ENCODE data around the gene EPB41L4A. TPM values are rescaled to one million over a fixed set of nuclear protein-coding genes. Genes with fewer than 3 reads are reported as not detected.

Gene EPB41L4A
- total RNA-seq, 1 donor from 2014 or later = 27.5 TPM

DNA sequence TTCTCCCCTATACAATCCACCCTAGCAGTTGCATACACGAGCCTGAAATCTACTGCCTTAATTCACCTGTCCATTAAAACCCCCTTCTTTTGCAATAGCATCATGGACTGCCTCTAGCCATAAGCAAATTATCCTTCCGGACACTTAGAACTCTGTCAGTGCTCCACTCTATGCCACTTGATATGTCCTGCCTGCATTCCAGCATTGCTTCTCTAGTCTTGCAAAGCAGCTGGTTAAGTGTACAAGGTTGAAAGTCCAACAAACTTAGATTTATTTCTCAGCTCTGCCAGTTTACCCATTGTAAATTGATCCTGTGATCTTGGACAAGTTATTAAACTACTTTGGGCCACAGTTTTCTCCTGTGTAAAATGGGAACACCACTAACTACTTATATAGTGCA is 197.9 kb downstream of the EPB41L4A start:
- no peak for DNase-seq (ENCODE audit: extremely low spot score in 2 of 2)
- no peaks in the 10 kb centered on the region for H3K4me1 ChIP-seq
- H3K27me3 ChIP-seq = no peaks in the 10 kb centered on the region
- H3K4me3 ChIP-seq = no peak overlapping the region
- intact Hi-C loops (cut with DNase I) = no loop called here
- no peak overlapping the region for H3K27ac ChIP-seq
- TF ChIP-seq POLR2A (IDR thresholded peaks at IDR 0.05) = no peak
- no peak for TF ChIP-seq POLR2AphosphoS5 (IDR thresholded peaks at IDR 0.05; ENCODE audit: insufficient read depth in 1 of 2, low read depth in 1 of 2)
- no peaks in the 10 kb centered on the region for H3K9me3 ChIP-seq
- no peaks in the 10 kb centered on the region for H3K36me3 ChIP-seq

DNA sequence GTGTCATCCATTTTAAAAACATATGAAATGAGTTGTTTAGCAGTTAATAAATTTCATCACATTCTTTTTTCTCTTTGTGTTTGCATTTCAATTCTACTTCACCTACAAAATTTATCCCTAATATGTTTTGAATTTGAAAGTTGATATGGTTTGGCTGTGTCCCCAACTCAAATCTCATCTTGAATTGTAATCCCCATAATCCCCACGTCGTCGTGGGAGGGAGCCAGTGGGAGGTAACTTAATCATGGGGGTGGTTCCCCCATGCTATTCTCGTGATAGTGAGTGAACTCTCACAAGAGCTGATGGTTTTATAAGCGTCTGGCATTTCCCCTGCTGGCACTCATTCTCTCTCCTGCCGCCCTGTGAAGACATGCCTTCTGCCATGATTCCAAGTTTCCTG is 200.1 kb downstream of the EPB41L4A start:
- intact Hi-C loops (cut with DNase I) = no loop called here
- Histone ChIP-seq H3K9me3 (no peaks in the 10 kb centered on the region), H3K27me3 (no peaks in the 10 kb centered on the region), H3K27ac (no peak overlapping the region), H3K4me3 (no peak overlapping the region), H3K36me3 (no peaks in the 10 kb centered on the region), H3K4me1 (no peaks in the 10 kb centered on the region)
- DNase-seq (ENCODE audit: extremely low spot score in 2 of 2) = no peak
- TF ChIP-seq POLR2A (IDR thresholded peaks at IDR 0.05) = no peak
- TF ChIP-seq POLR2AphosphoS5 (IDR thresholded peaks at IDR 0.05; ENCODE audit: insufficient read depth in 1 of 2, low read depth in 1 of 2) = no peak
- TF ChIP-seq, protein P1, sequence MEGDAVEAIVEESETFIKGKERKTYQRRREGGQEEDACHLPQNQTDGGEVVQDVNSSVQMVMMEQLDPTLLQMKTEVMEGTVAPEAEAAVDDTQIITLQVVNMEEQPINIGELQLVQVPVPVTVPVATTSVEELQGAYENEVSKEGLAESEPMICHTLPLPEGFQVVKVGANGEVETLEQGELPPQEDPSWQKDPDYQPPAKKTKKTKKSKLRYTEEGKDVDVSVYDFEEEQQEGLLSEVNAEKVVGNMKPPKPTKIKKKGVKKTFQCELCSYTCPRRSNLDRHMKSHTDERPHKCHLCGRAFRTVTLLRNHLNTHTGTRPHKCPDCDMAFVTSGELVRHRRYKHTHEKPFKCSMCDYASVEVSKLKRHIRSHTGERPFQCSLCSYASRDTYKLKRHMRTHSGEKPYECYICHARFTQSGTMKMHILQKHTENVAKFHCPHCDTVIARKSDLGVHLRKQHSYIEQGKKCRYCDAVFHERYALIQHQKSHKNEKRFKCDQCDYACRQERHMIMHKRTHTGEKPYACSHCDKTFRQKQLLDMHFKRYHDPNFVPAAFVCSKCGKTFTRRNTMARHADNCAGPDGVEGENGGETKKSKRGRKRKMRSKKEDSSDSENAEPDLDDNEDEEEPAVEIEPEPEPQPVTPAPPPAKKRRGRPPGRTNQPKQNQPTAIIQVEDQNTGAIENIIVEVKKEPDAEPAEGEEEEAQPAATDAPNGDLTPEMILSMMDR (IDR thresholded peaks at IDR 0.05) = no peak

DNA sequence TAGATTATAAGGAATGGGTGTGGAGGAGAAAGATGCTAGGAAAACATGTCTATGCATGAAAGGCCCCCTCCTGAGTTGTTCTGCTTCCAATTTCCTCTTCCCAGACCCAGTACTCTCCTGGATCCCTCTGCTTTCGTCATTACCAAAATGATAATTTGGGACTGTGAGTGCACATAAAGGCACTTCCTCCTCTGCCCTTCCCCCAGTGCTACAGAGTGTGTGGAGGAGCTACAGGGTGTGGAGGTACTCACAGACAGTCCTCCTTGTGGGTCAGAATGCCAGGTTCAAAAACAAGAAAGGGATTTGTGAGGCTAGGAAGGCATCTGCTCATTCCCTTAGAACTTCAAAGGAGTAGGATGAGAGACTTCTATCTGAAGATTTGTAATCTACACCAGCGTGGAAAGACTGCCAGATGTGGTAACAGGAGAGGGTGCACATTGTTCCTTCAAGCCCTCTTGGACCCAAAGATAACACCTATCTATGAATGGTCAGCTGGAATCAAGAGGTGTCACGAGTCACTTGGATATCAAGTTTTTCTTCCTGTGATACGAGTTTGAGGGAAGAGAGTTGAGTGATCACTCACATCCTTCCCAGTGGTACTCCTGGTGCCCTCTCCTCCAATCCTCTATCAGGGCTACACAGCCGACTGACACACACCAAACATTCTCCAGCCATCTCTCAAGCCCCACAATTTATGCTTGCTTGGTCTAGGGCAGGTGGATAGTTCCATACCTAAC is 201.1 kb downstream of the EPB41L4A start:
- Histone ChIP-seq H3K4me1 (no peaks in the 10 kb centered on the region), H3K9me3 (no peaks in the 10 kb centered on the region), H3K36me3 (no peaks in the 10 kb centered on the region), H3K27ac (no peak overlapping the region), H3K27me3 (no peaks in the 10 kb centered on the region), H3K4me3 (no peak overlapping the region)
- DNase-seq (ENCODE audit: extremely low spot score in 2 of 2) = no peak
- intact Hi-C loops (cut with DNase I) = no loop called here
- TF ChIP-seq POLR2A (IDR thresholded peaks at IDR 0.05) (no peak), POLR2AphosphoS5 (IDR thresholded peaks at IDR 0.05; ENCODE audit: insufficient read depth in 1 of 2, low read depth in 1 of 2) (no peak)
- TF ChIP-seq, protein P1 (IDR thresholded peaks at IDR 0.05) = no peak

DNA sequence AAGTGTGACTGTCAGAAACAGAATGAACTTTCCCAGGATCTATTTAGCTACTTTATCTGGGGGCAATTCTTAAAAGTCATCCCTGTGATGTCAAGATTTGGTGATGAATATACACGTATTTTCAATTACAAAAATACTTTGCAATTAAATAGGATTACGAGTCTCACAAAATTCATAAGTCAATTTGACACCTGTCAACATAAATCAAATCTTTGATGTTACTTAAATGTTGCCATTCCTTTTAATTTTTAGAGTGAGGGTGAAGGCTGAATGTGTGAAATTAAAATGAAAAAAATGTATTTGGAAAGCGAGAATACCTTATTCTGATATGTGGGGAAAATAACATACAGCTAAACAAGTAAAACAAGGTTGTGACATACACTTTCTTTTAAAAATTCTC is 202.9 kb downstream of the EPB41L4A start:
- intact Hi-C loops (cut with DNase I) = no loop called here
- no peaks in the 10 kb centered on the region for H3K9me3 ChIP-seq
- no peaks in the 10 kb centered on the region for H3K27me3 ChIP-seq
- H3K4me1 ChIP-seq = no peaks in the 10 kb centered on the region
- TF ChIP-seq POLR2A (IDR thresholded peaks at IDR 0.05) = no peak
- no peak for TF ChIP-seq POLR2AphosphoS5 (IDR thresholded peaks at IDR 0.05; ENCODE audit: insufficient read depth in 1 of 2, low read depth in 1 of 2)
- TF ChIP-seq, protein P1 (IDR thresholded peaks at IDR 0.05) = no peak
- DNase-seq (ENCODE audit: extremely low spot score in 2 of 2) = no peak
- no peaks in the 10 kb centered on the region for H3K36me3 ChIP-seq
- no peak overlapping the region for H3K4me3 ChIP-seq
- no peak overlapping the region for H3K27ac ChIP-seq

DNA sequence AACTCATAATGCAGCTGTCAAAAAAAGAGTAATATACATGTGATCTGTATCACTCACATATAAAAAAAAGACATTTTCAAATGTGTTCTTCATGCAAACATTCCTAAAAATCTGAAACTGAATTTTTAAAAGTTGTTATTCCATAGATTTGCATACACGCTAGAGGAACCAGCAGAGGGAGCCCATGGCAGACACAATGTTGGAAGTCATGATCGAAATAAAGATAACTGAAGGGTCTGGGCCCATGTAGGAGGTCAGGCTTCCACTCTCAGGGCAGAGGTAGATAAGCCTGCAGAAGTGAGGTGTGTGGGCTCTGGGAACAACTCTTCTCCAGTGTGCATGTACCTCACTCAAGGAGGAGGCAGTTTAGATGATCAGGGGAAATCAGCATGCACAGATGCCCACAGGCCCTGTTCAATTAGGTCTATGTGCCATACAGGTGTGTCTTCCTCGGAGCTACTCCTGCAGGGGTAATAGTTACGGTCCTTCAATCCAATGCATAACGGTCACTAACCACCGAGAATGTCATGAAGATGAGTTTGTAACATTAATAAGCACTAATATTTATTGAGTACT is 208.6 kb downstream of the EPB41L4A start:
- intact Hi-C loops (cut with DNase I) = no loop called here
- Histone ChIP-seq H3K27me3 (no peaks in the 10 kb centered on the region), H3K9me3 (no peaks in the 10 kb centered on the region), H3K27ac (no peak overlapping the region), H3K36me3 (no peaks in the 10 kb centered on the region), H3K4me3 (no peak overlapping the region), H3K4me1 (no peaks in the 10 kb centered on the region)
- DNase-seq (ENCODE audit: extremely low spot score in 2 of 2) = no peak
- TF ChIP-seq POLR2A (IDR thresholded peaks at IDR 0.05) = no peak
- TF ChIP-seq, protein P1 (IDR thresholded peaks at IDR 0.05) = peak in 2 of 3 experiments; percentile 15 to 42
- TF ChIP-seq POLR2AphosphoS5 (IDR thresholded peaks at IDR 0.05; ENCODE audit: insufficient read depth in 1 of 2, low read depth in 1 of 2) = no peak
